Nephron progenitor cell (in vitro differentiated cells): Measurements from ENCODE around the gene MRPL10.

Experiments
- DNase-seq: peaks from one replicate; pipeline ENCODE4 v3.0.0; 2021
- H3K27ac Mint-ChIP-seq: 2 replicates; pipeline ENCODE4 v1.8.0; 2021; ENCODE audit warnings: mild to moderate bottlenecking, moderate library complexity, mixed read lengths
- H3K27me3 Mint-ChIP-seq: 2 replicates; pipeline ENCODE4 v1.8.0; 2021; ENCODE audit warnings: mild to moderate bottlenecking, low read depth, mixed read lengths; ENCODE audit not compliant: poor library complexity
- H3K36me3 Mint-ChIP-seq: 2 replicates; pipeline ENCODE4 v1.8.0; 2021; ENCODE audit warnings: low read depth, mixed read lengths
- H3K4me1 Mint-ChIP-seq: 2 replicates; pipeline ENCODE4 v1.8.0; 2021; ENCODE audit warnings: mixed read lengths
- H3K4me3 Mint-ChIP-seq: 2 replicates; pipeline ENCODE4 v1.8.0; 2021; ENCODE audit warnings: mild to moderate bottlenecking, moderate library complexity, mixed read lengths
- H3K9me3 Mint-ChIP-seq: 2 replicates; pipeline ENCODE4 v1.8.0; 2021; ENCODE audit warnings: mild to moderate bottlenecking, moderate library complexity, mixed read lengths
- CTCF ChIP-seq: fragments of 200-600 bp; sonication (generic); IDR thresholded peaks from 2 replicates; pipeline ENCODE4 v1.5.0; 2021; ENCODE audit warnings: antibody characterized with exemption

Gene MRPL10

DNA sequence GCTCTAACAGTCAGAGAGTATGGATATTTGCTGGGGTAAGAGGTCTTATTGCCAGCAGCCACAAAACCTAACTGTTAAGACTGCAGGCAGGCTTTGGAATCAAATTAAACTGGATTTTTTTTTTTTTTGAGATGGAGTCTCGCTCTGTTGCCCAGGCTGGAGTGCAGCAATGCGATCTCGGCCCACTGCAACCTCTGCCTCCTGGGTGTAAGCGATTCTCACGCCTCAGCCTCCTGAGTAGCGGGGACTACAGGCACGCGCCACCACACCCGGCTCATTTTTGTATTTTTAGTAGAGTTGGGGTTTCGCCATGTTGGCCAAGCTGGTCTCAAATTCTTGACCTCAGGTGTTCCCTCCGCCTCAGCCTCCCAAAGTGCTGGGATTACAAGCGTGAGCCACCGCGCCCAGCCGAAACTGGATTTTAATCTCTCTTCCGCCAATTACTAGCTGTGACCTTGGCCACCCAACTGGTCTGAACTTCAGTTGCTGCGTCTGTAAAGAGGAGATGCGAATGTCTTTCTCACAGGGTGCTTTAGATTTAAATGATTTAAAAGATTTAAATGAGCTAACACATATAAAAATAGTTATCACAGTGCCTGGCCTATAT, 842 bp downstream of the MRPL10 start:
- H3K4me3 Mint-ChIP-seq = peak overlapping the region; percentile 91
- peaks cover 3% of the 10 kb centered on the region for H3K27me3 Mint-ChIP-seq
- H3K27ac Mint-ChIP-seq = peak overlapping the region; percentile 46
- H3K9me3 Mint-ChIP-seq = no peaks in the 10 kb centered on the region
- H3K36me3 Mint-ChIP-seq = peaks cover 15% of the 10 kb centered on the region
- H3K4me1 Mint-ChIP-seq = peaks cover 32% of the 10 kb centered on the region
- no peak for TF ChIP-seq CTCF
- DNase-seq = no peak

- no peak for DNase-seq
- TF ChIP-seq CTCF = no peak
- peaks cover 32% of the 10 kb centered on the region for H3K4me1 Mint-ChIP-seq
- peaks cover 3% of the 10 kb centered on the region for H3K27me3 Mint-ChIP-seq
- H3K27ac Mint-ChIP-seq = peak overlapping the region; percentile 17
- H3K36me3 Mint-ChIP-seq = peaks cover 20% of the 10 kb centered on the region
- H3K4me3 Mint-ChIP-seq = peak overlapping the region; percentile 91
- no peaks in the 10 kb centered on the region for H3K9me3 Mint-ChIP-seq
Measured at GRCh38 chr17:47829870-47830269, 1.5 kb downstream of the MRPL10 start.

- Mint-ChIP-seq H3K9me3 (no peaks in the 10 kb centered on the region), H3K27me3 (peaks cover 10% of the 10 kb centered on the region), H3K4me1 (peaks cover 24% of the 10 kb centered on the region), H3K4me3 (no peak overlapping the region), H3K36me3 (peaks cover 30% of the 10 kb centered on the region), H3K27ac (no peak overlapping the region)
- TF ChIP-seq CTCF = no peak
- no peak for DNase-seq
Measured at GRCh38 chr17:47823519-47823918, 7.8 kb downstream of the MRPL10 start.

DNA sequence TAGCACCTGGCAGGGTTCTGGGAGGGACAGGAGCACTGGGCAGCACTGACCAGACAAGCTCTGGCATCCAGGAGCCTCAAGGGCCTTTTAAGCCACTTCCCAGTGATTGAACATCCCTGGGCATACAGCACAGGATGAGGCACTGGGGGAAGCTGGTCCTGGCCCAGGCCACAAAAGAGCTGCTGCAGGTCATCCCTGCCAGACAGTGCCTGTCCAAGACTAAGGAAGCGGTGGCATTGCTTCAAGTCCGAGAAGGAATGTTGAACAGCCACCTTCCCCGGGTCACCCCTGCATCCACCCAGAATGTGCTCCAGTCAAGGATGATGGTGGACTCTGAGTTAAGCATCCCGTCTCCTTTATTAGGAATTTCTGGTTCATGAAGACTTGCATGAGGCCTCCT, 8.6 kb downstream of the MRPL10 start:
- DNase-seq = no peak
- H3K4me3 Mint-ChIP-seq = peak overlapping the region; percentile 23
- H3K9me3 Mint-ChIP-seq = no peaks in the 10 kb centered on the region
- TF ChIP-seq CTCF = no peak
- H3K36me3 Mint-ChIP-seq = peaks cover 26% of the 10 kb centered on the region
- H3K27ac Mint-ChIP-seq = peak overlapping the region; percentile 59
- H3K27me3 Mint-ChIP-seq = peaks cover 6% of the 10 kb centered on the region
- peaks cover 24% of the 10 kb centered on the region for H3K4me1 Mint-ChIP-seq

DNA sequence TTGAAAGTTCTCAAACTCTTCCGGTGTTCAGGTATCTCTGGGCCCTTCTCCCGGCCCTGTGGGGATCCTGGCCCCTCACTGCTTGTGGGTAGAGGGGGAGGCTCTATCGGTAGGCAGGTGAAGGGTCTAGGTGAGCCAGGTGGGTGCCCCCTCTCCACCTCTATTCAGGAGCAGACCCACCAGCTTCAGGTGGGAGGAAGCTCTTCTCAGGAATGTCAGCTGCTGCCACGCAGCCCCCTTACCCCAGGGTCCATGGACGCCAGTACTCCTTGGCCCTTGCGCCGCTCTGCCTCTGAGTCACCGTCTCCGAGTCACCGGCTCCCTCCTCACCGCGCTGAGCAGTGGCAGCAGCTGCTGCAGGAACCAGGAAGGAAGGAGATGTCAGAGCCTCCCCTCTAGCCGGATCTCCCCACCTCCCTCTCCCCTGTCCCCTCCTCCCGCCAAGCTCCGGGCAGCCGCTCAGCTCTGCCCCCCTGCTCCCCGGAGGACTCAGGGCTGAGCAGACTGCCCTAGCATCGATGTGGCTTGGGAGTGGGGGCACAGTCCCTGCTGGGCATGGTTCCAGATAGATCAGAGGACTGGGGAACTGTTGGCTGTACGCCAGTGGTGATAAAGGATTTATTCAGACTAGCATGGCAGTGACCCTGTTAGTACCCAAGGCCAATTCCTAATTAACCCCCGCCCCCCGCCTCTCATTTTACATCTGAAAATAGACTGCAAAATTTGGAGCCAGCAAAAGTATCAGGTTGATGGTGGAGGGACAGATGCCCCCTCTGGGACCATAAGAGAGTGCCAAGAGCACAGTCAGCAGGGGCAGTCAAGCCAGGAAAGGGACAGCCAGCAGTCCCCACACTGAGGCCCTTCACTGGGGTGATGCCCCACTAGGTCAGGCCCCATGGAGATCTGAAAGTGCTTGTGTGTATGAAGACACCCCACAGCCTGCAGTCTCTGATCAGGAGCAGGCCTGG, 9.6 kb downstream of the MRPL10 start, which contains the start of gene OSBPL7:
Gene OSBPL7 (minus strand): TSS at position 371 of the 968 bp plus-strand sequence. CDS start 1,516 bp downstream, outside the sequence.
- DNase-seq = peak; percentile 61
- Mint-ChIP-seq H3K9me3 (no peaks in the 10 kb centered on the region), H3K27me3 (peaks cover 6% of the 10 kb centered on the region), H3K4me1 (peaks cover 24% of the 10 kb centered on the region), H3K36me3 (peaks cover 25% of the 10 kb centered on the region), H3K27ac (peak within 1 kb of the TSS; percentile 59), H3K4me3 (peak within 1 kb of the TSS; percentile 90)
- TF ChIP-seq CTCF = no peak
